ENCODE data around the gene SERPINB8.

GRCh38 chr18:64029096-64029495 is 59.2 kb downstream of the SERPINB8 start:
- TF ChIP-seq, protein P1, sequence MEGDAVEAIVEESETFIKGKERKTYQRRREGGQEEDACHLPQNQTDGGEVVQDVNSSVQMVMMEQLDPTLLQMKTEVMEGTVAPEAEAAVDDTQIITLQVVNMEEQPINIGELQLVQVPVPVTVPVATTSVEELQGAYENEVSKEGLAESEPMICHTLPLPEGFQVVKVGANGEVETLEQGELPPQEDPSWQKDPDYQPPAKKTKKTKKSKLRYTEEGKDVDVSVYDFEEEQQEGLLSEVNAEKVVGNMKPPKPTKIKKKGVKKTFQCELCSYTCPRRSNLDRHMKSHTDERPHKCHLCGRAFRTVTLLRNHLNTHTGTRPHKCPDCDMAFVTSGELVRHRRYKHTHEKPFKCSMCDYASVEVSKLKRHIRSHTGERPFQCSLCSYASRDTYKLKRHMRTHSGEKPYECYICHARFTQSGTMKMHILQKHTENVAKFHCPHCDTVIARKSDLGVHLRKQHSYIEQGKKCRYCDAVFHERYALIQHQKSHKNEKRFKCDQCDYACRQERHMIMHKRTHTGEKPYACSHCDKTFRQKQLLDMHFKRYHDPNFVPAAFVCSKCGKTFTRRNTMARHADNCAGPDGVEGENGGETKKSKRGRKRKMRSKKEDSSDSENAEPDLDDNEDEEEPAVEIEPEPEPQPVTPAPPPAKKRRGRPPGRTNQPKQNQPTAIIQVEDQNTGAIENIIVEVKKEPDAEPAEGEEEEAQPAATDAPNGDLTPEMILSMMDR (IDR thresholded peaks at IDR 0.05) = no peak
- TF ChIP-seq POLR2AphosphoS5 (IDR thresholded peaks at IDR 0.05; ENCODE audit: low read depth, low read length) (no peak), REST (IDR thresholded peaks at IDR 0.05; ENCODE audit: insufficient read depth in 1 of 2, low read depth in 2 of 2, low read length in 1 of 2) (no peak), SIN3A (IDR thresholded peaks at IDR 0.05; ENCODE audit: borderline replicate concordance, insufficient read depth, low read depth, low read length) (no peak), TCF7L2 (IDR thresholded peaks at IDR 0.05; ENCODE audit: low read depth, low read length) (no peak)

Data from Panc1 (cell line).